ENCODE measurements around the gene LMCD1.

The LMCD1 gene, protein sequence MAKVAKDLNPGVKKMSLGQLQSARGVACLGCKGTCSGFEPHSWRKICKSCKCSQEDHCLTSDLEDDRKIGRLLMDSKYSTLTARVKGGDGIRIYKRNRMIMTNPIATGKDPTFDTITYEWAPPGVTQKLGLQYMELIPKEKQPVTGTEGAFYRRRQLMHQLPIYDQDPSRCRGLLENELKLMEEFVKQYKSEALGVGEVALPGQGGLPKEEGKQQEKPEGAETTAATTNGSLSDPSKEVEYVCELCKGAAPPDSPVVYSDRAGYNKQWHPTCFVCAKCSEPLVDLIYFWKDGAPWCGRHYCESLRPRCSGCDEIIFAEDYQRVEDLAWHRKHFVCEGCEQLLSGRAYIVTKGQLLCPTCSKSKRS

DNA sequence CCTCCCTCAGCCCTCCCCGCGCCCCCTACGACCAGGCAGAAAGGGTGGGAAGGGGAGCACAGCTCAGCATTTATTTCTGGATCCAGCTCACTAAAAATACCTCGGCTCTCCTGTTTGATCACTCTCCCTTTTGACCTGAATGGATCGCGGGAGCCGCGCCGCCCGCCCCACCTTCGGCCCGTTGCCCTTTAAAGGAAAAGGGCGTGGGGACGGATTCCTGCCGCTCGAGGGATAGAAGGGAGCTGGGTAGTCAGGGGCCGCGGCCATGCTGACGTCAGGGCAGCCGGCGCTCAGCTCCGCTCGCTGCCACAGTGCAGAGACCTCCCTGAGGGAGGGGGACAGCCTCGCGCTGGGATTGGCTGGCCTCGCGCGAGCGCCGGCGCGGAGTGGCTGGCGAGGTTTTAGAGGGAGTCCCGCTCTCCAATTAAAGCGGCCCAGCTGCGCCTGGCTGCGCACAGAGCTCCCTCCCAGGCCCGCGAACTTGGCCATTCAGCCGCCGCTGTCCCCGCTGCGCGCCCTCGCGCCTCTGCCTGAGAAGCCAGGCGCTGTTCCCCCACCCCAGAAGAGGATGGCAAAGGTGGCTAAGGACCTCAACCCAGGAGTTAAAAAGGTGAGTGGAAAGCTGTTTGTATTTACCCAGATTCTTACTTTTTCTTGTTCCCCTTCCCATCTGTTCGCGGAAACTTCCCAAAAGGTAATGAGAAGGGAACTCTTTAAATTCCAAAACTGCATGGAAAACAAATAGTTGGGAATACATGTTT, at the start of gene LMCD1:
Gene LMCD1 (plus strand): TSS at position 453 of the 761 bp plus-strand sequence. CDS start 116 bp downstream, at position 569.
- TF ChIP-seq, protein P1, sequence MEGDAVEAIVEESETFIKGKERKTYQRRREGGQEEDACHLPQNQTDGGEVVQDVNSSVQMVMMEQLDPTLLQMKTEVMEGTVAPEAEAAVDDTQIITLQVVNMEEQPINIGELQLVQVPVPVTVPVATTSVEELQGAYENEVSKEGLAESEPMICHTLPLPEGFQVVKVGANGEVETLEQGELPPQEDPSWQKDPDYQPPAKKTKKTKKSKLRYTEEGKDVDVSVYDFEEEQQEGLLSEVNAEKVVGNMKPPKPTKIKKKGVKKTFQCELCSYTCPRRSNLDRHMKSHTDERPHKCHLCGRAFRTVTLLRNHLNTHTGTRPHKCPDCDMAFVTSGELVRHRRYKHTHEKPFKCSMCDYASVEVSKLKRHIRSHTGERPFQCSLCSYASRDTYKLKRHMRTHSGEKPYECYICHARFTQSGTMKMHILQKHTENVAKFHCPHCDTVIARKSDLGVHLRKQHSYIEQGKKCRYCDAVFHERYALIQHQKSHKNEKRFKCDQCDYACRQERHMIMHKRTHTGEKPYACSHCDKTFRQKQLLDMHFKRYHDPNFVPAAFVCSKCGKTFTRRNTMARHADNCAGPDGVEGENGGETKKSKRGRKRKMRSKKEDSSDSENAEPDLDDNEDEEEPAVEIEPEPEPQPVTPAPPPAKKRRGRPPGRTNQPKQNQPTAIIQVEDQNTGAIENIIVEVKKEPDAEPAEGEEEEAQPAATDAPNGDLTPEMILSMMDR (IDR thresholded peaks at IDR 0.05; ENCODE audit: extremely low read depth, missing control alignments): no peak
- DNase-seq (ENCODE audit: low spot score): peak; percentile 89

DNA sequence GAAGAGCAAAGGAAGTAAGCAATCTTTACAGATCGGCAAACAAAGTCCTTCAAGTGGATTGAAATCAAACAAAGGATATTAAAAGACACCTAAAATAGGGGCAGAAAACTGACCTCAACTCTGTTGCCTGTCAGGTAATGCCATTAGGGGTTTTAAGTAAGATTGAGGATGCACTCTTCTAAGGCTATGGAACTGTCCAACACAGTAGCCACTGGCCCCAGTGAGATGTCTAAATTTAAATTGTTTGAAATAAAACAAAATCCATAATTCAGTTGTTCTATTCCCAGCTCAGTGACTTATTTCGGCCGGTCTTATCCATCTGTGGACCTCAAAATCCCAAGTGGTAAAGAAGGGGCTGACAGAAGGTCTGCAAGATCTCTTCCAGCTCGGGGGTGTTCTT, 49.5 kb upstream of the LMCD1 start:
- DNase-seq (ENCODE audit: low spot score): no peak
- TF ChIP-seq, protein P1 (IDR thresholded peaks at IDR 0.05; ENCODE audit: extremely low read depth, missing control alignments): no peak

DNA sequence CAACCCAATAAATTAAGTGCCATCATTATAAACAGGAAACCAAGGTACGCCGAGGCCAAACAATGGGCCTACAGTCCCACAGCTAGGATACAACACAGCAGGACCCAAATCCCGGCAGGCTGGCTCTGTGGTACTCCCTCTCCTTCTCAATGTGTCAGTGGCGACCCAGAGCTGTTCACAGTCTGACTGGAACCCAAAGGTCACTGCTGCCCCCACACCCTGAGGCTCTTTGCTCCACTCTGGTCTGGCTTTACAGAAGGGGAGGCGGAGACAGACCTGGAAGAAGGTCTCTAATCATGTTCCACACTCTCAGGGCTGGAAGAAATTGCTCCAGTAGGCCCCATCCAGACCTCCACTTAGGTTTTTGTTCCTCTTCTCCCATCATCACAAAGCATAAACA, 48.5 kb upstream of the LMCD1 start:
- TF ChIP-seq, protein P1 (IDR thresholded peaks at IDR 0.05; ENCODE audit: extremely low read depth, missing control alignments): no peak
- no peak for DNase-seq (ENCODE audit: low spot score)

DNA sequence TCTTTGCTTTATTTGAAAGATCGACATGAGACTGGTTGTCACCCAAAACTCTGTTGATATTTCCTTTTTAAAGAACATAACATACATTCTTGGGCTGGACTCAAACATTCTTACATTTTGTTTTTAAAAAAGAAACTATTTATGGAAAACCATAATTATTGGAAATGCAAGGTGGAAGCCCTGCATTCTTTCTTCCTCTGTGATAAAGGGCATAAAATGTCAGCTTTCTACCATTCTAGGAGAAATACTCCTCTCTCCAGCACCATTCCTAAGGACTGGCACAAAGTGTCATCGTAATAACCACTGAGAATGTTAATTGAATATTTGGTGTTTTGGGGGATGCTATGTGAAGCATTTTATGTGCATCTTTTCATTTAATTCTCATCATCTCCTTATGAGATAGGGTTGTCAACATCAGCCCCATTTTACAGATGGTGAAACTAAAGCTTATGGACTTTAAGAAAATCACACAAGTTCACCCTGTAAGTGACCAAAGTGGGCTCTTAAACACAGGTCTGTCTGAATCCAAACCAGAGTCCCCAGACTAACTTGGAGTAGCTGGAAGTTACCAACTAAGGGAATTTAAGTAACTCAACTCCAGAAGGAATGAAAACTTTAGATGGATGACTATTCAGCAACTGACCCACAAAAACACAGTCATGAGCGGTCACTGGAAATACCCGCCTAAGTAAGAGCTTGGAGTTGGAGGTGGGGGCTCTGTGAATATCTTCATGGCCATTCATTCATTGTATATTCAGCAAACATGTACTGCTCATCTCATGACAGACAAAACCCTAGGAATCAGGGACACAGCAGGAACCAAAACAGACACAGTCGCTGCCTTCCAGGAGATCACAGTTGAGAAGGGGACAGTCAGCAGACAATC, 45.9 kb upstream of the LMCD1 start:
- TF ChIP-seq, protein P1 (IDR thresholded peaks at IDR 0.05; ENCODE audit: extremely low read depth, missing control alignments): no peak
- no peak for DNase-seq (ENCODE audit: low spot score)

DNA sequence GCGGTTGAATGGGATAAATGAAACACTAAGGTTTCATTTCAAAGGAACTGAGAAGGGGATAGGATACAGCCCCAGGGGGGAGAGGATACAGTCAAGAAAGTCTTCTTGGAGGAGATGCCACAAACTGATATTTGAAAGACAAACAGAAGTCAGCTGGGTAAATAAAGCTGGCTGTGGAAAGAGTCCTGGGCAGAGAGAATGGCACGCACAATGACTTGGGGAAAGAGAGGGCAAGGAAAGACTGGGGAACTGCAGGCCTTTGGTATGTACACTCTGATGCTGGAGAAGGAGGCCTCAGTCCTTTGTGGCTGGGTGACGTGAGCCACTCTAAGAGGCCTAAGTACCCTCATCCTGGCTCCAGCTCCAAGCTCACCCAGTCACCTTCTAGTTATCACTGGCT, 45.2 kb upstream of the LMCD1 start:
- no peak for DNase-seq (ENCODE audit: low spot score)
- TF ChIP-seq, protein P1 (IDR thresholded peaks at IDR 0.05; ENCODE audit: extremely low read depth, missing control alignments): no peak

DNA sequence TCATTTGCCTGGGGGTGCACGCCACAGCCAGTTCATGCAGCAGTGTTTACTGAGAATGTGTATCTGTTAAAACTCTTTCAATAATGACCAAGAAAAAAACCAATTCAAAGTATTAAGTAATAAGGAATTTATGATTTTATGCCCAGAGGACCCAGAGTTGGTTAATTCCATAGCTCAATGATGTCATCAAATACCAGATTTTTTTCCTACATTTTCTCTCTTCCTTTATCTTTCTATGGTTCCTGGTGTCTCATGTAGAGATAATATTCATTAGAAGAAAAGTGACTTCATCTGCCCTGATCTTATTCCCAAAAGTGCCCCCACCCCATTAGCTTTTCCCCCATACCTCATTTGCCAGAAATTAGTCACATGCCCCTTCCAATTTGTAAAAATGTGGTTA, 44.6 kb upstream of the LMCD1 start:
- TF ChIP-seq, protein P1 (IDR thresholded peaks at IDR 0.05; ENCODE audit: extremely low read depth, missing control alignments): no peak
- no peak for DNase-seq (ENCODE audit: low spot score)

All from GM20000 (cell line).